HG03432 (cell line): Measurements from ENCODE around the gene ATG10.
A peak's percentile ranks its signal among the peaks of the same experiment; 100 is the strongest.
"Not testable (repeated sequence)": the region's sequence is repeated elsewhere in the genome, so short reads cannot be mapped to it uniquely, and the experiment has no call there.

ENCODE experiments used
- ATAC-seq: cut with Tn5 transposase; IDR thresholded peaks from one replicate; pipeline ENCODE4 v1.9.1; 2021; ENCODE audit warnings: mild to moderate bottlenecking, moderate library complexity; ENCODE audit not compliant: unreplicated experiment

The ATG10 gene

GRCh38 chr5:81971712-81972491 is at the start of gene ATG10:
TSS of gene ATG10 (plus strand) at chr5:81972023. CDS start at chr5:81987571, 15,548 bp downstream.
- ATAC-seq: peak; percentile 97

DNA sequence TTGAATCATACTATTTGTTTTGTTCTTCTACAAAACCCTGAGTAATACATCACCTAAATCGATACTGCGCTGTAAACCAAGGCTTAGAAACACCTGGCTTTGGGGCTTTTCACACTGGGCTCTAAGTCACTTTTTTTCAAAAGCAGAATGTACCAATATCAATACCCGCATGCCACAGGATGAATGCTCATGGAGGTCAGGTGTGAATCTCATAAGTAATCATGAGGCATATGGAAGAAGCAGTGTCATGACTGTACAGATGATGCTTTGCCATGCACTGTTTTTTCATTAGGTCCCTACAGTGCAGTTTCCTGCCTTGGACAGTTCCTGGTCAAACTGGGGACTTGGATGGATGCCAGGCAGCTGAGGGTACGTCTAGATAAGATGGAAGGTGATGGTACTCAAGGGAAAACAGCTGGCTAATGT is 49.0 kb upstream of the ATG10 start:
- no peak for ATAC-seq

DNA sequence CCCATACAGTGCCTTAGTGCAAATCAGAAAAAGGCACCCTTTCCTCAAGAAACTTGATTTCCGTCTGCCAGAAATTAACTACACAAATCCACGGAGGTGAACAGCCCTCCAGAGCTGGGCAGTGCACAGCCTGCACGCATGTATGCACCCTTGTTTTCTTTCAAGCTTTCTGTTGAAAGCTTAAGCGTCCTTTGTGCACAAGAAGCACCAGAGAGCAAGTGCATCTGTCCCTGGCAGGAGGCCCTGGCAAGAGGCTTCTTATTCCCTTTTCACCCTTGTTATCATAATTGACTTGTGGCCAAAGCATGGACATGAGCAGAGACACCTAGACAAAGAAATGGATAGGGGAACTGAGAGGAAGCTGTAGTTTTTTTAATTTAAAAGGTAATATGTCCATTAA is 47.4 kb upstream of the ATG10 start:
- ATAC-seq: no peak

DNA sequence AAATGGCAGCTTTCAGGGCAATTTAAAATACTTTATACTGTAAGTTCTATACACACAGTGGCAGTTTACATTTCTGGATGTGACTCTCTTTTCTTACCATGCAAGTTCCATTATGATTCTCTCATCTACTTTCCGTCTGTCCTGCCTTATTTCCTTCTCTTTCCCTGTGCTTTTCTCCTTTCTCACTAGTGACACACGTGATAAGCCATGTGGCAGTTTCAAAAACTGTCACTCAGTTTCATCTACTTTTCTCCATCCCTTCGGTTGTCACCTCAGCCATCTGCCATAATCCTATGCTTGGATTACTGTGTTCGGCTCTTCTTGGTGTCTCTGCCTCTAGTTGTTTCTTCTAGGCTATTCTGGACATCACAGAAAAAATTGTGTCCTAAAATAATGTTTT is 46.8 kb upstream of the ATG10 start:
- no peak for ATAC-seq

DNA sequence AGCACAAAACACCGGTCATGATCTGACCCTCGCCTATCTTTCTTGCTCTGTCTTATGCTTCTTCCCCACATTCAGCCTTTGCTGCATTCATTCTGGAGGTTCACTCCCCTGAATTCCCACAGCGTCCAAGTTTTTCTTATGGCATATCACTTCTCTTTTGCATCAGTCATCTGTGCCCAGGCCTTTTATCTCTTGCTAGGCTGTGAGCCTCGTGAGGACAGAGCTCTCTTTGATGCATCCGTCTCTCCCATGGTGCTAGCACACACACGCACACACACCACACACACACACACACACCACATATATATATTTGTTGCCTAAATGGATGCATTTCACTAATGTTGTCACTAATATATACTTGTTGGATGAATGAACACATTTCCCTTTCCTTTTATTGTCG is 45.8 kb upstream of the ATG10 start:
- no peak for ATAC-seq

DNA sequence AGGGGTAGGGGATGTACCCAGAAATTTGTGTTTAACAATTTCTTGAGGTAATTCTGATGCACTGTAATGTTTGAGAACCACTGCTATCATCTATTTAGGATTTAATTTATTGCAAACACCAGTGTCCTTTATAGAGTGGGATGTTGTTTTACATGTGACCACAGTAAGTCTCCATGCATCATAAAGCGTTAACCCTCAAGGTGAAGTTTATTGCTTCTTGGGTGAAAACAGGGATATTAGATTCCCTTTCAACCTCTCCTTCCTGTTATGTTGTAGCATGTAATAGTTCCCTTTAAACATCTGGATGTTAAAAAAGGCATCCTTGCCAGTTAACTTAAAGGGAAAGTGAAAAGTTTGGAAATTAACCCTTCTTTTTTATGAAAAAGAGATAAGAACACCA is 35.8 kb upstream of the ATG10 start:
- ATAC-seq: no peak

GRCh38 chr5:81936750-81937149 is 35.1 kb upstream of the ATG10 start:
- no peak for ATAC-seq

DNA sequence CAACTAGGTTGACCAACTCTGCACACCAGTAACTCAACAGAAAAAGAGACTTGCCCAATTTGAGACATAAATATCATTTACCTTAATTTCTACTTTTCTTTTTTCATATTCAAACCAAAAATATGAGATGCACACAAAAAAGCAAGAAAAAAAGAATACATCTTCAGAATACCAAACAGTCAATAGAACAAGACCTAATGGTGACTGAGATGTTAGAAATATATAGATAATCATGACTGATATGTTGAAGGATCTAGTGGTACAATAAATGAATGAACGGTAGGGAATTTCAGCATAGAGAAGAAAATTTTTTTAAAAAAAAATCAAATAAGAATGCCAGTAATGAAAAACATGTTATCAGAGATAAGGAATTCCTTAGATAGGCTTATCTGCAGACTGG is 29.1 kb upstream of the ATG10 start:
- ATAC-seq: no peak

GRCh38 chr5:81948349-81948748 is 23.5 kb upstream of the ATG10 start:
- no peak for ATAC-seq

DNA sequence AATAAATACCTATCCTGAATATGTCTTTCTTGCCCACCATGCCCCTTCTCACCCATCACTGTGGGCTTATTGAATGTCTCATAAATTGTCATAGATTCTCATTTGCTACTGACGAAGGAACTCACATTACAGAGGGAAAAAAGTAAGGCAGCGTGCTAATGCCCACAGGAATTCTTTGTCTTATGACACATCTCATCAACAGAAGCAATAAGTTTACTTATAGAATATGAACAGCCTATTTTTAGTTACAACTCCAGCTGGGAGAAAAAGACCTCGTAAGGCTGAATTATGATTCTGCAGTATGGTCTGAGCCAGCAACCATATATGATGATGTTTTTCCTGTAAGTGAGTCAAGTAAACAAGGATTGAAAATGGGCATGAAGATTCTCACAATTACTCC is 22.4 kb upstream of the ATG10 start:
- no peak for ATAC-seq

GRCh38 chr5:81950996-81951395 is 20.8 kb upstream of the ATG10 start:
- ATAC-seq: no peak

DNA sequence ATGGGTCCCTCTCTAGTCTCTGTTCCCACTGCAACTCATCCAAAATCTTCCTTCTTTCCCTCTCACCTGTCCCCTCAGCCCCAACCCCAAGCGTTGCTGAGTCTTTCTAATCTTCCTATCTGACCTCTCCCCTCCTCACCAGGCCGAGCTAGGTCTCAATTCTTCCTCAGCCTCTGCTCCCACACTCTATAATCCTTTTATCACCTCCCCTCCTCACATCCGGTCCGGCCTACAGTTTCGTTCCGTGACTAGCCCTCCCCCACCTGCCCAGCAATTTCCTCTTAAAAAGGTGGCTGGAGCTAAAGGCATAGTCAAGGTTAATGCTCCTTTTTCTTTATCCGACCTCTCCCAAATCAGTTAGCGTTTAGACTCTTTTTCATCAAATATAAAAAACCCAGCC is 17.0 kb upstream of the ATG10 start:
- ATAC-seq: not testable (repeated sequence)

- ATAC-seq: not testable (repeated sequence)
Observed at GRCh38 chr5:81958129-81958528, 13.7 kb upstream of the ATG10 start.

- ATAC-seq: no peak
Observed at GRCh38 chr5:81961651-81962440, 10.0 kb upstream of the ATG10 start.

- no peak for ATAC-seq
Observed at GRCh38 chr5:81963544-81963943, 8.3 kb upstream of the ATG10 start.

- ATAC-seq: no peak
Observed at GRCh38 chr5:81965524-81965923, 6.3 kb upstream of the ATG10 start.

DNA sequence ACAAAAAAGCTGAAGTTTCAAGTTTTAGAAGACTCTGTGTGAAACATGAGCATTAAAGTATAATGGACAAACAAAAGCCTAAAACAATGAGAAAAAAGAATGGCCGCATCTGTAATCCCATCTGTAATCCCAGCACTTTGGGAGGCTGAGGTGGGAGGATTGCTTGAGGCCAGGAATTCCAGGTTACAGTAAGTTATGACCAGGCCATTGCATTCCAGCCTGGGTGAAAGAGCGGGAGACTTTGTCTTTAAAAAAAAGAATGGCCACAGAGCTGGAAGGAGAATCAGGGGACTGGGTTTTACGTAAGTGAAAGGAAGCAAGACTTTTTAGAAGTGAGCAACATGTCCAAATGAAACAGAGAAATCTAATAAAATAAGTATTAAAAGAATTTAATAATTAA is 2.6 kb upstream of the ATG10 start:
- ATAC-seq: no peak

- no peak for ATAC-seq
Observed at GRCh38 chr5:81969912-81970311, 1.9 kb upstream of the ATG10 start.

GRCh38 chr5:81971111-81971711 is 612 bp upstream of the ATG10 start:
- no peak for ATAC-seq

DNA sequence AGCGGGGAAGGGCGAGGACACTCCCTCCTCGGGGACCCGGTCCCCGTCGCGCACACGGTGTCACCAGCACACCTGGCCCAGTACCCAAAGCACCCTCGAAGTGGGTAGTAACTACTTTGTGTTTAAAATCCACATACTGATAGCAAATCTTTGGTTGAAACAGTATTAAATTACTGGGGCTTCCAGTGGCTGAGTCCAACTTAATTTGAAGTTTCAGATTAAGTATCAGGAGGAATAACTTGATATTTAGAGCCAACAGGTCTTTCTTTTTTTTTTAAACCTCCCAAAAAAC is 615 bp downstream of the ATG10 start:
- ATAC-seq: peak; percentile 56

GRCh38 chr5:81980160-81980559 is 8.3 kb downstream of the ATG10 start:
- no peak for ATAC-seq
